Astrocyte (in vitro differentiated cells and primary cell): ENCODE results near the gene GABRB1.

Experiments
- EZH2 ChIP-seq: IDR thresholded peaks from 2 replicates; pipeline ENCODE4 v1.6.1; 2012; ENCODE audit warnings: mild to moderate bottlenecking, low read length, inconsistent platforms; ENCODE audit not compliant: insufficient read depth
- TF ChIP-seq, protein P1 (sequence below): IDR thresholded peaks from 2 replicates; pipeline ENCODE4 v1.5.1; 2011; ENCODE audit warnings: low read depth, mild to moderate bottlenecking, inconsistent platforms, low read length, moderate library complexity; ENCODE audit not compliant: insufficient read depth

DNA sequence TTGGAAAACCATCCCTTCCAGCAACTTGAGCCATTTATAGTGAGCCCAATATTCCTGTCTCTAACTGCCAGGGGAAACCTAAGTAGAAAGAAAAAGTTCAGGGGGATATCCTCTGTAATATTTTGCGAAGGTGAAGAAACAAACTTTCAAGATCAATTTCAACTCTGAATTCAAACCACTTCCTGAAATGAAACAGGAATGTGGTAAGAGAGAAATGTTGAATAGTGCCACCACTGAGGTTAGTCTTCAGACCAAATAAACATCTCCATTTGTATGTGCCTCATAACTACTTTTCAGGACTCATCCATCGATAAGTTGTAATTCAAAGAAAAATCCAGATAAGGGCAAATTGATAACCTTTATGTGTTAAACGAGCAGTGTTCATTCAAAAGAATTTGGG, 128.7 kb downstream of the GABRB1 start:
- TF ChIP-seq, protein P1, sequence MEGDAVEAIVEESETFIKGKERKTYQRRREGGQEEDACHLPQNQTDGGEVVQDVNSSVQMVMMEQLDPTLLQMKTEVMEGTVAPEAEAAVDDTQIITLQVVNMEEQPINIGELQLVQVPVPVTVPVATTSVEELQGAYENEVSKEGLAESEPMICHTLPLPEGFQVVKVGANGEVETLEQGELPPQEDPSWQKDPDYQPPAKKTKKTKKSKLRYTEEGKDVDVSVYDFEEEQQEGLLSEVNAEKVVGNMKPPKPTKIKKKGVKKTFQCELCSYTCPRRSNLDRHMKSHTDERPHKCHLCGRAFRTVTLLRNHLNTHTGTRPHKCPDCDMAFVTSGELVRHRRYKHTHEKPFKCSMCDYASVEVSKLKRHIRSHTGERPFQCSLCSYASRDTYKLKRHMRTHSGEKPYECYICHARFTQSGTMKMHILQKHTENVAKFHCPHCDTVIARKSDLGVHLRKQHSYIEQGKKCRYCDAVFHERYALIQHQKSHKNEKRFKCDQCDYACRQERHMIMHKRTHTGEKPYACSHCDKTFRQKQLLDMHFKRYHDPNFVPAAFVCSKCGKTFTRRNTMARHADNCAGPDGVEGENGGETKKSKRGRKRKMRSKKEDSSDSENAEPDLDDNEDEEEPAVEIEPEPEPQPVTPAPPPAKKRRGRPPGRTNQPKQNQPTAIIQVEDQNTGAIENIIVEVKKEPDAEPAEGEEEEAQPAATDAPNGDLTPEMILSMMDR = no peak
- TF ChIP-seq EZH2 = no peak
